Spleen (tissue), 7 donors: Measurements from ENCODE around the gene FAM221B.

Experiments used
- POLR2A ChIP-seq, 3 donors: fragments of 450-650 bp; IDR thresholded peaks; one replicate each; pipeline ENCODE4 v1.5.1; 2017; ENCODE audit warnings: antibody characterized with exemption in 3 of 3, mild to moderate bottlenecking in 1 of 3
- TF ChIP-seq, protein P1 (sequence below), 11 experiments: fragments of 200-600 bp in 7 of 11; fragments of 450-650 bp in 4 of 11; sonication (generic) in 4 of 11; IDR thresholded peaks in 8 of 11; conservative IDR thresholded peaks in 3 of 11; 1 replicate in 7 of 11; 2 replicates in 4 of 11; pipeline versions ENCODE4 v1.4.0 to v1.8.0; 2016 to 2021; ENCODE audit warnings: antibody characterized with exemption in 11 of 11, inconsistent platforms in 4 of 11, mild to moderate bottlenecking in 1 of 11
- donor health status: DM: no; HTN: no; CAD: no; lungs with moderate emphysema.
- donor health status: DM: no; HTN: no; CAD: no.
- donor health status: DM: no; HTN: no; CAD: no.

DNA sequence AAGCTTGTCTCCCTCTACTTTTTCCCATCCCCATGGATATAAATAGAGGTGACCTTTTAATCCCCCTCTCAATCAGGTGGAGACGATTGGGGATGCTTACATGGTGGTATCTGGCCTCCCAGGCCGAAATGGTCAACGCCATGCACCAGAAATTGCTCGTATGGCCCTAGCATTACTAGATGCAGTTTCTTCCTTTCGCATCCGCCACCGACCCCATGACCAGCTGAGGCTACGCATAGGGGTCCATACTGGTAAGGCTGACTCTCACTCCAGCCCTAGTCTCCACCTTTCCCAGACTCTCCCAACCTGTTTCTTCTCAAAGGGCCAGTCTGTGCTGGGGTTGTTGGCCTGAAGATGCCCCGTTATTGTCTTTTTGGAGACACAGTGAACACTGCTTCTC lies 20.1 kb downstream of the FAM221B start:
- TF ChIP-seq POLR2A (IDR thresholded peaks at IDR 0.05): no peak
- TF ChIP-seq, protein P1, sequence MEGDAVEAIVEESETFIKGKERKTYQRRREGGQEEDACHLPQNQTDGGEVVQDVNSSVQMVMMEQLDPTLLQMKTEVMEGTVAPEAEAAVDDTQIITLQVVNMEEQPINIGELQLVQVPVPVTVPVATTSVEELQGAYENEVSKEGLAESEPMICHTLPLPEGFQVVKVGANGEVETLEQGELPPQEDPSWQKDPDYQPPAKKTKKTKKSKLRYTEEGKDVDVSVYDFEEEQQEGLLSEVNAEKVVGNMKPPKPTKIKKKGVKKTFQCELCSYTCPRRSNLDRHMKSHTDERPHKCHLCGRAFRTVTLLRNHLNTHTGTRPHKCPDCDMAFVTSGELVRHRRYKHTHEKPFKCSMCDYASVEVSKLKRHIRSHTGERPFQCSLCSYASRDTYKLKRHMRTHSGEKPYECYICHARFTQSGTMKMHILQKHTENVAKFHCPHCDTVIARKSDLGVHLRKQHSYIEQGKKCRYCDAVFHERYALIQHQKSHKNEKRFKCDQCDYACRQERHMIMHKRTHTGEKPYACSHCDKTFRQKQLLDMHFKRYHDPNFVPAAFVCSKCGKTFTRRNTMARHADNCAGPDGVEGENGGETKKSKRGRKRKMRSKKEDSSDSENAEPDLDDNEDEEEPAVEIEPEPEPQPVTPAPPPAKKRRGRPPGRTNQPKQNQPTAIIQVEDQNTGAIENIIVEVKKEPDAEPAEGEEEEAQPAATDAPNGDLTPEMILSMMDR (IDR thresholded peaks at IDR 0.05 in 8 of 11, conservative IDR thresholded peaks at IDR 0.05 in 3 of 11): no peak
